Rectal smooth muscle tissue (tissue), 1 donor: ENCODE results near the gene TOR1A.
A peak's percentile ranks its signal among the peaks of the same experiment; 100 is the strongest.
"Not testable (repeated sequence)": the region's sequence is repeated elsewhere in the genome, so short reads cannot be mapped to it uniquely, and the experiment has no call there.

Experiments
- H3K27ac ChIP-seq: one replicate; pipeline ENCODE4 v1.7.0; 2013; ENCODE audit warnings: low read depth, low read length, inconsistent platforms
- H3K27me3 ChIP-seq: one replicate; pipeline ENCODE4 v1.7.0; 2013; ENCODE audit warnings: low read length; ENCODE audit not compliant: control insufficient read depth, insufficient read depth
- H3K36me3 ChIP-seq: one replicate; pipeline ENCODE4 v1.7.0; 2013; ENCODE audit warnings: low read length; ENCODE audit not compliant: control insufficient read depth, insufficient read depth
- H3K4me1 ChIP-seq: one replicate; pipeline ENCODE4 v1.7.0; 2013; ENCODE audit warnings: low read length; ENCODE audit not compliant: control insufficient read depth, insufficient read depth
- H3K4me3 ChIP-seq: one replicate; pipeline ENCODE4 v1.7.0; 2013; ENCODE audit warnings: low read length
- H3K9ac ChIP-seq: one replicate; pipeline ENCODE4 v1.7.0; 2013; ENCODE audit warnings: low read length

TOR1A gene

DNA sequence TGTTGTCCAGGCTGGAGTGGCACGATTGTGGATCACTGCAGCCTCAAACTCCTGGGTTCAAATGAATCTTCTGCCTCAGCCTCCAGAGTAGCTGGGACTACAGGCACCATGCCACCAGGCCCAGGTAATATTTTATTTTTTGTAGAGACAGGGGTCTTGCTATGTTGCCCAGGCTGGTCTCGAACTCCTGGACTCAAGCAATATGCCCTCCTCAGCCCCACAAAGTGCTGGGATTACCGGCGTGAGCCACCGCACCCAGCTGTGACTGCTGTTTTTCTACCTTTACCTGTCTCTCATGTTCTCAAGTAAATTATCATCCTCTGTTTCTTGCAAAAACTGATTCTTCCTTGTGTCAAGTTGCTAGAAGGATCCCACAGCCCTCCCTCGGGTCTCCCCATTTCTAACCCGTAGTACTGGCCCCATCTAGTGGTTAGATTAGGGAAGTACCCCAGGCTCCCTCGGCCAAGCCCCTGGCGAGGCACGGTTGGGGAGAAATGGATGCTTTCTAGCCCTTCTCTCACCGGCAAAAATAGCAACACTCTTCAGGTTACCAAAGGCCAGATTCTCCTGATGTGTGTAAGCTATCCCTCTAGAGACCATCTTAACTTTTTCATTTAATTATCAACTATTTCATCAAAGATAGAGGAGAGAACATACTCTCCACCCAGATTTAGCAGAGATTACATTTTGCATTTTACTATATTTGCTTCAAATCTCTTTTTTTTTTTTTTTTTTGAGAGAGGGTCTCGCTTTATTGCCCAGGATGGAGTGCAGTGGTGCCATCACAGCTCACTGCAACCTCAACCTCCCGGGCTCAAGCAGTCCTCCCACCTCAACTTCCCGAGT is 40.2 kb downstream of the TOR1A start:
- H3K27ac ChIP-seq: no peak overlapping the region
- no peaks in the 10 kb centered on the region for H3K4me1 ChIP-seq
- H3K4me3 ChIP-seq: no peak overlapping the region
- no peaks in the 10 kb centered on the region for H3K27me3 ChIP-seq
- H3K9ac ChIP-seq: no peak overlapping the region
- H3K36me3 ChIP-seq: no peaks in the 10 kb centered on the region

DNA sequence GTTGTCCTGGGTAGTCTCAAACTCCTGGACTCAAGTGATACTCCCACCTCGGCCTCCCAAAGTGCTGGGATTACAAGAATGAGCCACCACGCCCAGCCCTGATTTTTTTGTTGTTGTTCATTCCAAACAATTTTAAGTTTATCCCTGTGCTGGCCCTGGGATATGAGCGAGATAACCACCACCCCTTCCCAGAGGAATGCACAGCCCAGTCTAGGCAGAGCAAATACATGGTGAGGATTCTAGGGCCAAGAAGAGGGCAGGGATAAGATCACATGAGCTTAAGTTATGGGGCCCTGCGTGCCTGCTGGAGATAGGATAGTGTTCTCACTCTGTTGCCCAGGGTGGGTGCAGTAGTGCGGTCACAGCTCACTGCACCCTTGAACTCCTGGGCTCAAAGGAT is 42.0 kb downstream of the TOR1A start:
- H3K9ac ChIP-seq: no peak overlapping the region
- no peak overlapping the region for H3K4me3 ChIP-seq
- H3K27me3 ChIP-seq: no peaks in the 10 kb centered on the region
- H3K4me1 ChIP-seq: peaks cover 6% of the 10 kb centered on the region
- no peak overlapping the region for H3K27ac ChIP-seq
- no peaks in the 10 kb centered on the region for H3K36me3 ChIP-seq

DNA sequence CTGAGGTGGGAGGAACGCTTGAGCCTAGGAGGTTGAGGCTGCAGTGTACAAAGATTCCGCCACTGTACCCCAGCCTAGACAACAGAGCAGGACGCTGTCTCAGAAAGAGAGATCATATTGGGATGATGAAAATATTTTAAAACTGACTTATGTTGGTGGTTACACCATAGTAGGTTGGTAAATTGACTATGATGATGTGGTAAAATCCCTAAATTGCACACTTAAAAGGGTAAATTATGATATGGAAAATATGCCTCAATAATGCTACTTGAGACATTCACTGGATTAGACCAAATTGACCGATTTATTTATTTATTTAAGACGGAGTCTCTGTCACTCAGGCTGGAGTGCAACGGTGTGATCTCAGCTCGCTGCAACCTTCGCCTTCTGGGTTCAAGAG is 42.8 kb downstream of the TOR1A start:
- no peaks in the 10 kb centered on the region for H3K36me3 ChIP-seq
- no peak overlapping the region for H3K4me3 ChIP-seq
- H3K4me1 ChIP-seq: peaks cover 6% of the 10 kb centered on the region
- no peak overlapping the region for H3K9ac ChIP-seq
- H3K27me3 ChIP-seq: no peaks in the 10 kb centered on the region
- H3K27ac ChIP-seq: no peak overlapping the region

DNA sequence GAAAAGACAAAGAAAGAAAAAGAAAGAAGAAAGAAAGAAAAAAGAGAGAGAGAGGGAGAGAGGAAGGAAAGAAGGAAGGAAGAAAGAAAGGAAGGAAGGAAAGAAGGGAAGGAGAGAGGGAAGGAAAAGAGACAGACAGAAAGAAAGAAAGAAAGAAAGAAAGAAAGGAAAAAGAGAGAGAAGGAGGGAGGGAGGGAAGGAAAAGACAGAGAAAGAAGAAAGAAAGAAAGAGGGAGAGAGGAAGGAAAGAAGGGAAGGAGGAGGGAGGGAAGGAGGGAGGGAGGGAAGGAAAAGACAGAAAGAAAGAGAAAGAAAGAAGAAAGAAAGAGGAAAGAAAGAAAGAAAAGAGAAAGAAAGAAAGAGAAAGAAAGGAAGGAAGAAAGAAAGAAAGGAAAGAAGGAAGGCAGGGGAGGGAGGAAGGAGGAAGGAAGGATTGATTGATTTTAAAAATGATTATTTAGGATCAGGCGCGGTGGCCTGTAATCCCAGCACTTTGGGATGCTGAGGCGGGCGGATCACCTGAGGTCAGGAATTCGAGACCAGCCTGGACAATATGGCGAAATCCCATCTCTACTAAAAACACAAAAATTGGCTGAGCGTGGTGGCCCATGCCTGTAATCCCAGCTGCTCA is 44.3 kb downstream of the TOR1A start:
- H3K4me1 ChIP-seq: peaks cover 6% of the 10 kb centered on the region
- no peaks in the 10 kb centered on the region for H3K36me3 ChIP-seq
- no peaks in the 10 kb centered on the region for H3K27me3 ChIP-seq

DNA sequence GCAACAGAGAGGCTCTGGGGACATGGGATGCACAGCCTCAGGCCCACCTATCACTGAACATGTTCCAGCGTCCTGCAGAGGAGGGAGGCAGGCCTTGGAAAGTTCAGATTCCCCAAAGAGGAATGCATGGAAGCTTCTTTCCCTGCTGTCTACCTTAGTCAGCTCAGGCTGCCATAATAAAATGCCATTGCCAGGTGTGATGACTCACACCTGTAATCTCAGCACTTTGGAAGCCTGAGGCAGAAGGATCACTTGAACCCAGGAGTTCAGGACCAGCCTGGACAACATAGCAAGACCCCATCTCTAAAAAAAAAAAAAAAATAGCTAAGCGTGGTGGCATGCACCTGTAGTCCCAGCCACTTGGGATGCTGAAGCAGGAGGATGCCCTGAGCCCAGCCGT is 45.5 kb downstream of the TOR1A start:
- no peak overlapping the region for H3K9ac ChIP-seq
- H3K4me1 ChIP-seq: peaks cover 6% of the 10 kb centered on the region
- no peaks in the 10 kb centered on the region for H3K36me3 ChIP-seq
- H3K27ac ChIP-seq: no peak overlapping the region
- H3K4me3 ChIP-seq: no peak overlapping the region
- H3K27me3 ChIP-seq: no peaks in the 10 kb centered on the region

More for the DNA sequence above, 44.3 kb downstream of the TOR1A start:
- H3K27ac ChIP-seq: no peak overlapping the region
- no peak overlapping the region for H3K4me3 ChIP-seq
- no peak overlapping the region for H3K9ac ChIP-seq

DNA sequence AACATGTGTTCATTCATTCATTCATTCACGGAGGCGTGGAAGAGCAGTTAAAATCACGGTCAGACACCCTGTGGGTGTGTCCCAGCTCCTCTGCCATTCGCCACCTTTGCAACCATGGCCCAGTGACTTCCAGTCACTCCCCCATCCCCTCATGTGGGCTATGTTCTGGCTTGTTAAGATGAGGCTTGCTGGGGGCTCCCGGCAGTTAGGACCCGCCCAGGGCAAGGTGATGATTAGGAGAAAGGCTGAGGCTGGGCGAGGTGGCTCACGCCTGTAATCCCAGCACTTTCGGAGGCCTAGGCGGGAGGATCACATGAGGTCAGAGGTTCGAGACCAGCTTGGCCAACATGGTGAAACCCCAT is 46.2 kb downstream of the TOR1A start:
- H3K9ac ChIP-seq: no peak overlapping the region
- H3K4me3 ChIP-seq: no peak overlapping the region
- no peaks in the 10 kb centered on the region for H3K27me3 ChIP-seq
- peaks cover 6% of the 10 kb centered on the region for H3K4me1 ChIP-seq
- no peaks in the 10 kb centered on the region for H3K36me3 ChIP-seq
- peak overlapping the region; percentile 33 for H3K27ac ChIP-seq

DNA sequence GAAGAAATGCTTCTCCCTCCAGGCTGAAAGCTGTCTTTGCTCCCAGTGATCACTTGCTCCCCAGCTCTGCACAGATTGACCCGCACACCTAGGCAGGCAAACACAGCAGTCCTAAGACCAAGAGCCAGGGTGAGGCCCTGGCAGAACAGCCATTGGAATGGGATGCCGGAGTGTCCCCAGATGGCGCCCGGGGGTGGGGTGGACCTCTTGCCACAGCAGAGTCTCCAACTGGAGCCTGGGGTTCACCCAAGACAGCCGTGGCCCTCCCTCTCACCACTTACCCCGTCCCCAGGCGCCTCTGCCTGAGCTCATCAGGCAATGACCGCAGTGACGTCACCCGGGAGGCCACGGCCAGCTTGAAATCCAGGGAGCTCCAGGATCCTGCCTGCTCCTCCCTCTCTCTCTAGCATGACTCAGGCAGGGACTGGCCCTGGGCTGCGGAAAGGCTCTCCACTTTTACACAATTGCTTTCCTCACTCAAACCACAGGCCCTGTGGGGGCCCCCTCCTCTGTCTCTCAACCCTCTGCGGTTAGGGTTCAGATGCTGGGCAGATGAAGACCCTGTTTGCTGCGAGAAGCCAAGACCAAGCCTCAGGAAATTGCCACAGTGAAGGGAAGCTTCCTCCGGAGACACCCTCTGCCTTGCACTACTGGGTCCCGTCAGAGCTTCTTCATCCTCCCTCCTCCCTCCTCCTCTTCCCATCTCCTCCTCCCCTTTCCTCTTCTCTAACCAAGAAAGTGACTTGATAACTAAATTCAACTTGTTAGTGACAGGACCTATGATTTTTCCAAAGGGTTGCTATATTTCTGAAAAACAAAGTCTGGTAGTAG is 46.8 kb downstream of the TOR1A start:
- H3K27ac ChIP-seq: peak overlapping the region; percentile 57
- no peak overlapping the region for H3K4me3 ChIP-seq
- H3K9ac ChIP-seq: no peak overlapping the region
- H3K36me3 ChIP-seq: no peaks in the 10 kb centered on the region
- H3K4me1 ChIP-seq: peaks cover 6% of the 10 kb centered on the region
- H3K27me3 ChIP-seq: no peaks in the 10 kb centered on the region

DNA sequence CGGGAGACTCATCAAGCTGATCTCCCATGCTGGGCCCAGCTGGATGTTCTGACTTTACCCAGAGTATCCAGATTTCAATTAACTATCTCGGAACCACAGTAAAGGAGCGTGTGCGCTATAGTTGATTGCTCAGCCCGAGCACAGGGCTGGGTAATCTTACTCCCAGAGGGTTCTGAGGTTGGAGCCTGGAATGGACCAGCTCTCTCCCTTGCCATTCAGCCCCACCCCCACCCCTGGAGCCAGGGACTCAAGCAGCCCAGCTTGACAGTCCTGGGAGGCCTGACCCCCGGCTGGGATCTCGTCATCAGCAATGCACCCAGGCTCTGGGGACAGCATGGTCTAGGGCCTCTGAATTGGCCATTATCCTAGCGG is 47.4 kb downstream of the TOR1A start:
- H3K27ac ChIP-seq: peak overlapping the region; percentile 57

DNA sequence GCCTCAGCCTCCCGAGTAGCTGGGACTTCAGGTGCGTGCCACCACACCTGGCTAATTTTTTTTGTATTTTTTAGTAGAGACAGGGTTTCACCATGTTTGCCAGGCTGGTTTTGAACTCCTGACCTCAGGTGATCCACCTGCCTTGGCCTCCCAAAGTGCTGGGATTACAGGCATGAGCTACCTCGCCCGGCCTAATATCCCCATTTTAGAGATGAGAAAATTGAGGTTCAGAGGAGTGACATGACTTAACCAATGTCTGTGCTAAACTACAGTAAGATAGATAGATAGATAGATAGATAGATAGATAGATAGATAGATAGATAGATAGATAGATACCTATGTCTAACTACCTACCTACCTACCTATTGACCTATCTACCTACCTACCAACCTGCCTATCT is 47.8 kb downstream of the TOR1A start:
- H3K36me3 ChIP-seq, H3K27ac ChIP-seq, H3K4me3 ChIP-seq, H3K4me1 ChIP-seq, H3K9ac ChIP-seq, H3K27me3 ChIP-seq: not testable (repeated sequence)

More for the DNA sequence above, 47.4 kb downstream of the TOR1A start:
- H3K9ac ChIP-seq: no peak overlapping the region
- no peak overlapping the region for H3K4me3 ChIP-seq
- peaks cover 6% of the 10 kb centered on the region for H3K4me1 ChIP-seq
- no peaks in the 10 kb centered on the region for H3K36me3 ChIP-seq
- H3K27me3 ChIP-seq: no peaks in the 10 kb centered on the region

DNA sequence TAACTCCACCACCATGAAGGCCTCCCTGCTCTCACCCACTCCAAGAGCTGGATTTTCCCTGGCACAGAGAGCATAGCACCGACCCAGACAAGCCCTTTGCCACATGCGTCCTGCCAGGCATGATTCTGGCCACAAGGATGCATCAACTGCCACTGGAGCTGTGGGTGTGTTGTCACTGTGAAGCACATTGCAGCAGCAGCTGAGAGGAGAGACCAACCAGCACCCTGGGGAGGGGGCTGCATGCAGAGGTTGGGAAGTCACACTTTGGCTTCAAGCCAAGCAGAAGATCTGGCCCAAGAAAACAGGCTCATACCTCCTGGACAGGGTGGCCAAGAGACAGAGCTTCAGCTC is 48.5 kb downstream of the TOR1A start:
- no peaks in the 10 kb centered on the region for H3K36me3 ChIP-seq
- H3K4me3 ChIP-seq: no peak overlapping the region
- H3K27me3 ChIP-seq: no peaks in the 10 kb centered on the region
- H3K9ac ChIP-seq: no peak overlapping the region
- peaks cover 6% of the 10 kb centered on the region for H3K4me1 ChIP-seq
- no peak overlapping the region for H3K27ac ChIP-seq

DNA sequence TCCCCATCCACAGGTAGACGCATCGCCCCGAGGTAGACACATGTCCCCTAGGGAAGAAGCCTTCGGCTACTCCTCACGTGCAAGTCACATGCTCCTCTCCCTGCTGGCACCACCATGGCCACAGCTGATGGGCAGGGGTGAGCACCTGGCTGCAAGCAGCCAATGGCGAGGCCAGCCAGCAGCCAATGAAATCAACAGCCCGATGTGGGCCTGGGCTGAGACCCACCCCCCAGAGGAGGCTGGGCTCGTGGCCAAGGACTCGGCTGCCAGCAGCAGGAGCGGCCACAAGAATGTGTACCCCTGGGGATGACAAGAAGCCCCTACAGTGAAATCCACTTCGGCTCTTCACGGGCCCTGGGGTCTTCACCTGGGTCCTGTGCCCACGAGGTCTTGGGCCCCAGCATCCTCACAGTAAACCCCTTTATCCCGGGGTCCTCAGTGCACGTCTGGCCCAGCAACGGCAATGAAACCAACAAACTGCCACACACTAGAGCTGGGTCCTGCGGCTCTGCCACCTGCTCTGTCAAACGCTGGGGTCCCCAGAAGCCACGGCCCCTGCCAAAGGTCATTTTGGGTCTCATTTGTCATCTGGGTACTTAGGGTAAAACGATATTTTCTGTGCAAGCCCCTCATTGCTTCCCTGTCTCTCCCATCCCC is 49.0 kb downstream of the TOR1A start:
- Histone ChIP-seq H3K27me3 (no peaks in the 10 kb centered on the region), H3K36me3 (no peaks in the 10 kb centered on the region), H3K9ac (no peak overlapping the region), H3K4me1 (peaks cover 6% of the 10 kb centered on the region), H3K4me3 (no peak overlapping the region), H3K27ac (no peak overlapping the region)
